ENCODE results near the gene TMEM89. TPM values are rescaled to one million over a fixed set of nuclear protein-coding genes. Genes with fewer than 3 reads are reported as not detected.

The TMEM89 gene
- total RNA-seq, 4 donors from 2014 or later, result not detected

DNA sequence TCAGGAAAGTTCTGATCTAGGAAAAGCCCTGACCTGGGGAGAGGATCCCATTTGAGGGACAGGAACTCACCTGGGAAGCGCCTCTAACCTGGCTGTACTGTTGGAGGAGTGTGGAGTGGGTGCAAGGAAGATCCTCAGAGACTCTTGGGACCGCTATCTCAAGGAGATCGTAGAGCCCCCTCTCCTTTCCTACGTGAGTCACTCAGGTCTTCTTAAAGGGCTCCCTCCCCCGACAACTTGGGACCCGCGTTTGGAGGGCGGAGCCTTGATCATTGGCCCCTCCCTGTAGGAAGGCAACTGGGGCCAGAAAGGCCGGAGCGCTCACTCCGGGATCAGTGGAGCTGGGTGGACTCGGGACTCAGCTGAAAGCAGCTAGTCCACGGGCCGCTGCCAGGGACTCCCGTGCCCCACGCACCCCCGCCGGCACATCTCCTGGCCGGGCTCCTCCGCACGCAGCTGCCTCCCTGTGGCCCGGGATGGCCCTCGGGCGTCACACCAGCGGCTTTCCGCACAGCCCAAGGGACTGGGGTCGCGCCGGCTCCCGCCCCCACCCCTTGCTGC lies 13.2 kb upstream of the TMEM89 start:
- Histone ChIP-seq H3K4me3 (peak overlapping the region; percentile 80 to 99 (median 90)), H3K27me3 (no peaks in the 10 kb centered on the region), H3K4me1 (peaks cover 22 to 30% (median 25%) of the 10 kb centered on the region in 4 donors), H3K36me3 (peaks cover 4 to 38% (median 37%) of the 10 kb centered on the region in 4 donors), H3K9me3 (no peaks in the 10 kb centered on the region), H3K27ac (replicated peaks in 1 of 4) (peak overlapping the region; percentile 76 to 89 (median 86))
- TF ChIP-seq EP300 (IDR thresholded peaks at IDR 0.05) (no peak), POLR2AphosphoS5 (IDR thresholded peaks at IDR 0.05) (no peak), POLR2A (IDR thresholded peaks at IDR 0.05; ENCODE audit: low read depth) (no peak)
- TF ChIP-seq, protein P1, sequence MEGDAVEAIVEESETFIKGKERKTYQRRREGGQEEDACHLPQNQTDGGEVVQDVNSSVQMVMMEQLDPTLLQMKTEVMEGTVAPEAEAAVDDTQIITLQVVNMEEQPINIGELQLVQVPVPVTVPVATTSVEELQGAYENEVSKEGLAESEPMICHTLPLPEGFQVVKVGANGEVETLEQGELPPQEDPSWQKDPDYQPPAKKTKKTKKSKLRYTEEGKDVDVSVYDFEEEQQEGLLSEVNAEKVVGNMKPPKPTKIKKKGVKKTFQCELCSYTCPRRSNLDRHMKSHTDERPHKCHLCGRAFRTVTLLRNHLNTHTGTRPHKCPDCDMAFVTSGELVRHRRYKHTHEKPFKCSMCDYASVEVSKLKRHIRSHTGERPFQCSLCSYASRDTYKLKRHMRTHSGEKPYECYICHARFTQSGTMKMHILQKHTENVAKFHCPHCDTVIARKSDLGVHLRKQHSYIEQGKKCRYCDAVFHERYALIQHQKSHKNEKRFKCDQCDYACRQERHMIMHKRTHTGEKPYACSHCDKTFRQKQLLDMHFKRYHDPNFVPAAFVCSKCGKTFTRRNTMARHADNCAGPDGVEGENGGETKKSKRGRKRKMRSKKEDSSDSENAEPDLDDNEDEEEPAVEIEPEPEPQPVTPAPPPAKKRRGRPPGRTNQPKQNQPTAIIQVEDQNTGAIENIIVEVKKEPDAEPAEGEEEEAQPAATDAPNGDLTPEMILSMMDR (IDR thresholded peaks at IDR 0.05), result no peak
- intact Hi-C loops (cut with DNase I), result loop anchor here (1.0 kb wide), 1 partner anchor 22 kb away; no protein-coding TSS in a partner anchor
- WGBS, result no CpG with 5 or more reads among the region's 30 CpGs
- no peak for DNase-seq (ENCODE audit: extremely low spot score)

DNA sequence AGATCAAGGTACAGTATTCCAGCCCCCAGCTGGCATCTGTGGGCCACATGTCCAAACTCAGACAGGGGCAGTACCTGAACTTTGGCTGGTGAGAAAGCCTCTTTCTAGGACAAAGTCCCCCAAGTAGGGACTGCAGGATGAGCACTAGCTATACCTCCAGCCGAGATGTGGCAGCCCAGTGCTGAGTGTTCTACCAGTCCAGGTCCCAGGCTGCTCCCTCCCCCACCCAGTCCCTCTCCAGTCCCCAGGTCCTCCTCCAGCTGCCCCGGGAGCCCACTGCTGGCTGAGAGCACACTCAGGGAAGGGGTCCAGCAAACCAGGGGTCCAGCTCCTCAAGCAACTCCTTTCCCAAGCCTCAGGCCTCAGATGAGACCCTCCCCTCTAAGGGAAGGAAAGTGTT lies 12.2 kb upstream of the TMEM89 start:
- TF ChIP-seq POLR2A (IDR thresholded peaks at IDR 0.05; ENCODE audit: low read depth), result no peak
- no peak for TF ChIP-seq EP300 (IDR thresholded peaks at IDR 0.05)
- TF ChIP-seq, protein P1 (IDR thresholded peaks at IDR 0.05), result no peak
- TF ChIP-seq POLR2AphosphoS5 (IDR thresholded peaks at IDR 0.05), result no peak
- Histone ChIP-seq H3K36me3 (peaks cover 4 to 46% (median 45%) of the 10 kb centered on the region in 4 donors), H3K27ac (replicated peaks in 1 of 4) (no peak overlapping the region), H3K4me3 (no peak overlapping the region), H3K9me3 (no peaks in the 10 kb centered on the region), H3K27me3 (no peaks in the 10 kb centered on the region), H3K4me1 (peaks cover 22 to 30% (median 25%) of the 10 kb centered on the region in 4 donors)
- intact Hi-C loops (cut with DNase I), result no loop called here
- no peak for DNase-seq (ENCODE audit: extremely low spot score)
- WGBS, result 92% methylated on average over 2 of the region's 2 CpGs

DNA sequence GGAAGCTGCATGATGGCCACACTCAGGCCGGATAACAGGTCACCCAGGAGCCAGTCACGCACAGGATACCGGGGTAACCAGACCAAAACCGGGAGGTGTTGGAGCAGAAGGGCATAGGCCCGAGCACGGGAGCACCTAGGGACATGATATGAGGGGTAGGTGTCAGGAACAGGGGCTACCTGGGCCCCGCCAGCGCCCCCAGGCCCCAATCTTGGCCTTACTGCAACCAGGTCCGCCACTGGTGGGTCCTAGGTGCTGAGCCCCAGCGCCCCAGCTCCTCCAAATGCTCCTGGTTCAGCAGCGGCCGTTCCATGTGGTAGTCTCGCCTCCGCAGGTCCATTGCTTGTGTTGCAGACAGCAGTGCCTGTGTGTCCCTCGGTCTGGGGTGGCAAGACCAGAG lies 11.7 kb upstream of the TMEM89 start:
- DNase-seq (ENCODE audit: extremely low spot score), result no peak
- Histone ChIP-seq H3K27me3 (no peaks in the 10 kb centered on the region), H3K9me3 (no peaks in the 10 kb centered on the region), H3K27ac (replicated peaks in 1 of 4) (no peak overlapping the region), H3K36me3 (peaks cover 4 to 51% (median 50%) of the 10 kb centered on the region in 4 donors), H3K4me1 (peaks cover 22 to 30% (median 25%) of the 10 kb centered on the region in 4 donors), H3K4me3 (no peak overlapping the region)
- WGBS, result 83% methylated on average over 8 of the region's 15 CpGs
- intact Hi-C loops (cut with DNase I), result no loop called here
- no peak for TF ChIP-seq EP300 (IDR thresholded peaks at IDR 0.05)
- no peak for TF ChIP-seq POLR2A (IDR thresholded peaks at IDR 0.05; ENCODE audit: low read depth)
- TF ChIP-seq, protein P1 (IDR thresholded peaks at IDR 0.05), result no peak
- TF ChIP-seq POLR2AphosphoS5 (IDR thresholded peaks at IDR 0.05), result no peak

DNA sequence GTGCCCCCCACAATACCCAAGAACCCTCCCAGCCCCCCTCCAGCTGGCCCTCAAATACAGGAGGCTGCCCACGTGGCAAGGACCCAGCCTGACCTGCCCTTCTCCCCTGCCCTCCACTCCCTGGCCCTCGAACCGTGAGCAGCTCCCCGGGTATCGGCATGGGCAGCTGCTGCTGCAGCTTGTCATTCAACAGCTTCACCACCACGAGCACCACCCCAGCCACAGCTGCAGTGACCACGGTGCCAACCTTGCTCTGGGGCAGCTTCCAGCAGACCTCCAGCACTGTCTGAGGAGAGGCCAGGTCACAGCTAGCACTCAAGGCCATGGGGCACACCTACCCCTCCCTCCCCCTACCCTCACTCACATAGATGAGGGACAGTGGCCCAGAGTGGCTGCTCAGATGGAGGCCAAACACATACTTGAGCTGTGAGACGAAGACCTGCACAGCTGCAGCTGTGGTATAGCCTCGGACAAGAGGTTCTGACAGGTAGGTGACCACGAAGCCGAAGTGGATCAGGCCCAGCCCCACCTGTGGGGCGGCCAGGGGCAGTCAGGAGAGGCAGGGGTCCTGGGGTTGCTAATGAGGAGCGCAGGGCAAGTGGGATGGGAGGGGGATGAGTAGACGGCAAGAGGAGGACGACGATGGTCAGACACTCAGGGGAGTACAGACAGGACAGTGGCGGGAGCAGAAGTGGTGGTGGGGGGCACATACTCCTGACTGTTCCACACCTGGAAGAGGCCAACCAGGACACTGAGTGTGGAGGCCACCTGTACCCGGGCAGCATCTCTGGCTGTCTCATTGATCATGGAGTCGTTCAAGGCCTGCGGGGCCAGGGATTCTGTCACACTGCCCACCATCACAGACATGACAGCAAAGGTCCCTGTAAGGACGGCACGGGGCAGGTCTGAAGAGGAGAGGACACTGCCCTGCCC lies 10.2 kb upstream of the TMEM89 start:
- intact Hi-C loops (cut with DNase I), result no loop called here
- peaks cover 4 to 66% (median 64%) of the 10 kb centered on the region in 4 donors for H3K36me3 ChIP-seq

More for the DNA sequence above, 10.2 kb upstream of the TMEM89 start:
- DNase-seq (ENCODE audit: extremely low spot score), result no peak
- TF ChIP-seq, protein P1 (IDR thresholded peaks at IDR 0.05), result no peak
- TF ChIP-seq POLR2AphosphoS5 (IDR thresholded peaks at IDR 0.05), result no peak
- no peak for TF ChIP-seq EP300 (IDR thresholded peaks at IDR 0.05)
- TF ChIP-seq POLR2A (IDR thresholded peaks at IDR 0.05; ENCODE audit: low read depth), result no peak
- no peak overlapping the region for H3K4me3 ChIP-seq
- H3K27me3 ChIP-seq, result no peaks in the 10 kb centered on the region
- no peaks in the 10 kb centered on the region for H3K9me3 ChIP-seq
- H3K4me1 ChIP-seq, result peaks cover 22 to 30% (median 25%) of the 10 kb centered on the region in 4 donors
- no peak overlapping the region for H3K27ac ChIP-seq (replicated peaks in 1 of 4)
- WGBS, result 89% methylated on average over 20 of the region's 22 CpGs

Measured in esophagus muscularis mucosa (tissue), 4 donors.